Neutrophil (primary cell): ENCODE data around the gene NDP.

ENCODE experiments used
- H3K27ac ChIP-seq: fragments of 200-600 bp; sonication (generic); 2 replicates; pipeline ENCODE4 v1.5.1; 2016; ENCODE audit warnings: mild to moderate bottlenecking, moderate library complexity
- H3K27me3 ChIP-seq: fragments of 200-600 bp; sonication (generic); 2 replicates; pipeline ENCODE4 v1.6.0; 2016; ENCODE audit warnings: mild to moderate bottlenecking
- H3K36me3 ChIP-seq: fragments of 200-600 bp; sonication (generic); 2 replicates; pipeline ENCODE4 v1.5.1; 2017
- H3K4me1 ChIP-seq, 2 experiments: fragments of 200-600 bp in 1 of 2; sonication (generic) in 1 of 2; 1 replicate in 1 of 2; 2 replicates in 1 of 2; pipeline versions ENCODE4 v1.5.1 to v1.6.1; 2013 to 2016; ENCODE audit warnings: low read depth in 1 of 2, low read length in 1 of 2, mild to moderate bottlenecking in 1 of 2, moderate library complexity in 1 of 2; ENCODE audit not compliant: control insufficient read depth in 1 of 2, insufficient read depth in 1 of 2
- H3K4me3 ChIP-seq, 2 experiments: fragments of 200-600 bp in 1 of 2; sonication (generic) in 1 of 2; 1 replicate in 1 of 2; 2 replicates in 1 of 2; pipeline ENCODE4 v1.5.1; 2013 to 2016; ENCODE audit warnings: low read depth in 1 of 2, low read length in 1 of 2, mild to moderate bottlenecking in 1 of 2, moderate library complexity in 1 of 2
- H3K9me3 ChIP-seq: fragments of 200-600 bp; sonication (generic); 2 replicates; pipeline ENCODE4 v1.5.1; 2016
- CTCF ChIP-seq: fragments of 200-600 bp; sonication (generic); IDR thresholded peaks from 2 replicates; pipeline ENCODE4 v1.5.1; 2016; ENCODE audit warnings: antibody characterized with exemption

Gene NDP

DNA sequence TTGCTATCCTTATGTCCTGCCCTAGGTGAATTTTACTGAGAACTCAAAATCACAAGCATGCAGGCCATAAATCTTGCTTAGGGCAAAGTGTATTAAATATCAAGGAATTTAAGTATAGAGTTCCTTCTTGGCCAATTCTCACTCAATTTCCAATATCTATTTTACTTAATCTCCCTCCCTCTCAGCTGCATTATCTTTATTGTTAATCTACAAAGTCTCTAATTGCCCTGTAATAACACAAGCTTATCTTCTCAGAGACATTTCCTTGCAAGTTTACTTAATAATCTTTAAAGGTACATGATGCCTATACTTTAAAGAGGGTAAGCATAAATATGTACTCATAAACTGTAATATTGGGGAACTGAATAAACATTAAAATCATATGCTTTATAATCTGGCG is 64.0 kb downstream of the NDP start:
- TF ChIP-seq CTCF: no peak
- no peaks in the 10 kb centered on the region for H3K4me1 ChIP-seq
- no peak overlapping the region for H3K27ac ChIP-seq
- H3K27me3 ChIP-seq: no peaks in the 10 kb centered on the region
- H3K4me3 ChIP-seq: no peak overlapping the region
- H3K9me3 ChIP-seq: no peaks in the 10 kb centered on the region
- no peaks in the 10 kb centered on the region for H3K36me3 ChIP-seq

DNA sequence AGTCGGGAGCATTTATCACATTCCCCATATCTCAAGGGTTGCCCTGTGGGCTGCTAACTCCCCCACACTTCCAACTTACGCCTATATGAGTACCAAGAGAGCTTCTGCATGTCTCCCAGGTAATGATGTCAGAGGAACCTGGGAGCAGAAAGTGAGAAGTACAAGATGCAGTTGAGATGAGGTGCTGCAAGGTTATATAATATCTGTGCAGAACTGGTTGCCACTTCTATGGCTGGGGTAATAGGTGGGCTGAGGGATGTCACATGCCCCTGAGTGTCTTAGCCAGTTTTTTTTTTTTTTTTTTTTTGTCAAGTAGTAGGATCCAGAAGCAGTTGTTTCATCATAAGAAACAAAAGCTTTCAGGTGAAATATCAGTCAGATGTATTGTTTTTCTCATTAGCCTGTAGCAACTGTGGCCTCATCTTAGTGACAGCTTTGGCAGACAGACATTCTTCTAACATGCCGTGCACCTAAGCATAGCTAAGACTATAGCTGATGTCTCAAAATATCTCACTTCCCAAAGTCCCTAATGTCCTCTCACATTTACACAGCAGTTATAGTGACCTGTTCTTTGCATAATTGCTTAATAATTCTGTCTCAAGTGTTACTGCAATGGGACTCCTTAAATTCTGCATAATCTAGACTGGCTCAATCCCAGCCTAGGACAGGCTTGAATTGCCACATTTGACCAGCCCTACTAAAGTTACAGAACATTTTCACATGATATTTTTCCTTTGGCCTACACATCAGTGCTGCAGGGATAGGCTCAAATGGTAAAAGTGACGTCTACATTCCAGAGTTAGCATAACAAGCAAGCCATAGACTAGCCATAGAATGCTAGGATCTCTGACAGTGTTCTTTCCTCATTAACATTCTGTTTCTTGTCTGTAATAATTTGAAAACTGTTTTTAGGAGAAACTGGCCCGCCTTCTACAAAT is 73.0 kb downstream of the NDP start:
- Histone ChIP-seq H3K9me3 (no peaks in the 10 kb centered on the region), H3K27ac (no peak overlapping the region), H3K27me3 (no peaks in the 10 kb centered on the region), H3K4me1 (no peaks in the 10 kb centered on the region), H3K36me3 (no peaks in the 10 kb centered on the region), H3K4me3 (no peak overlapping the region)
- TF ChIP-seq CTCF: no peak
